HS-5 (cell line): Measurements from ENCODE around the gene RPUSD4.

Source experiments
- DNase-seq: peaks from one replicate; pipeline ENCODE4 v3.0.0-alpha.2; 2012; ENCODE audit warnings: low read depth

Gene RPUSD4

DNA sequence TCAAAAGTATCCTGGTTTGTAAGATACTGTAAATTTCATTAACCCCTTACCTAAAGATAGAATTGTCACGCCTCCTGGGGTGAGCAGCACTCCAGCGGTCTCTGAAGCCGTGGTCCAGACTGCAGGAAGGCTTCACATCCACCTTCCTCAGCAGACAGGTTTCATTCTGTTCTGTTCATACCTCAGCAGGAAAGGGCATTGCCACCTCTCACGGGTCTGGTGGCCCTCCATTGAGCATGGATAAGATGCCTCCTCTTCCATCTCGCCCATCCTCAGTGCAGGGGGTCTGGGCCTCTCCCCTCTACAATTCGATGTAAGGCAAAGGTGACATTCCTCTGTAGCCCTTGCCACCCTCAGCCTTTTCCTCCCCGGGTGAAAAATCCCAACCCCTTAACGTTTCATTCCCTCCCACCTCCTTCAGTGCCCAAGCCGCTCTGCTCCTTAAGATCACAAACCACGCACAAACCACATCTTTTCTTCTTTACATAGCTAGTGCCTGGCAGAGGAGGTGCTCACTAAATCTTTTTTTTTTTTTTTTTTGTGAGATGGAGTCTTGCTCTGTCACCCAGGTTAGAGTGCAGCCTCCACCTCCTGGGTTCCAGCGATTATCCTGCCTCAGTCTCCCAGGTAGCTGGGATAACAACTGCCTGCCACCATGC, 28.5 kb downstream of the RPUSD4 start:
- no peak for DNase-seq

DNA sequence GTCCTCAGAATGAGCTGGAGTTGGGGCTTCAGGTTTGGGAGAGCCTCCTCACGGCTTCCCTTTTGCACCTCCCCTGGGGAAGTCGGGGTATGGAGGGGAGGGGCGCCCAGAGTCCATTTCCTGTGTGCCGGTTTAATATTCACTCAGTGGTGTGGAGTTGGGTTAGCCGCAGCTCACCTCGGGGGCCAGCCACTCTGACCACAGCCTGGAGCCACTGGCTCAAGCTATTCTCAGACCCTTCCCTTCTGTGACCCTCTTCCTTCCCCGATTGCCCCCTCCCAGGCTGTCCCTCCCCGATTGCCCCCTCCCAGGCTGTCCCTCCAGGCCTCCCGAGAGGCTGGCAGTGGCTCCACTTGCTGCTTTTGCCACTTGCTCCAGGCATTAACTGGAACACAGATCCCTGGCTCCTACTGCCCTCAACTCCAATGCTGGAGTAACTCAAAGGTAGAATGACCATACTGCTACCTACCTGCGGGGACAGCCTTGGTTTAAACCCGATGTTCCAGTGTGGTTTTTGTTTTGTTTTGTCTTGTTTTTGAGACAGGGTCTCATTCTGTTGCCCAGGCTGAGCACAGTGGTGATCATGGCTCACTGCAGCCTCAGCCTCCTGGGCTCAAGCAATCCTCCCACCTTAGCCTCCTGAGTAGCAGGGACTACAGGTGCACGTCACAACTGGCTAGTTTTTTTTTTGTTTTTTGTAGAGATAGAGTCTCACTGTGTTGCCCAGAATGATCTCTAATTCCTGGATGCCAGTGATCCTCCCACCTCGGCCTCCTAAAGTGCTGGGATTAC, 29.3 kb downstream of the RPUSD4 start:
- no peak for DNase-seq

DNA sequence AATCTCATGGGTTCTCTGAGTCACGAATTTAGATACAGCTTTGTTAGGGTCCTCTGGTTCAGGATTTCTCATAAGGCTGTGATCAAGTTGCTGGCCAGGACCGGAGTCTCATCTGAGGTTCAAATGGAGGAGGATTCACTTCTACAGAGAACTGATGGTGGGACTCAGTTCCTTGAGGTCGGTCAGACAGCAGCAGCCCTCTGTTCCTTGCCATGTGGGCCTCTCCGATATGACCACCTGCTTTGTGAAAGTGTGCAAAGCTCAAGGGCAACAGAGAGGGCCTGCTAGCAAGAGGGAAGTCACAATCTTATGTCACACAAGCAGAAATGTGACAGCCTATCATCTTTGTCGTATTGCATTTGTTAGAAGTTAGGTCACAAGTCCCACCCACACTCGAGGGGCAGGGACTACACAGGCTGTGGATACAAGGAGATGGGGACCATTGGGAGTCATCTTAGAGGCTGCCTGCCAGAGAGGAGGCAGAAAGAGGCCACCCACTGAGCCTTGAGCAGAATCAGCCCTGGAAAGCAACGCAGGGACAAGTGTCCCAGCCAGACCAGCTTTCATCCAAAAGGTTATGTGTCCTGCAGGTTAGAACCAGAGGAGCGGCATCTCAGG, 34.5 kb downstream of the RPUSD4 start:
- DNase-seq, result no peak

DNA sequence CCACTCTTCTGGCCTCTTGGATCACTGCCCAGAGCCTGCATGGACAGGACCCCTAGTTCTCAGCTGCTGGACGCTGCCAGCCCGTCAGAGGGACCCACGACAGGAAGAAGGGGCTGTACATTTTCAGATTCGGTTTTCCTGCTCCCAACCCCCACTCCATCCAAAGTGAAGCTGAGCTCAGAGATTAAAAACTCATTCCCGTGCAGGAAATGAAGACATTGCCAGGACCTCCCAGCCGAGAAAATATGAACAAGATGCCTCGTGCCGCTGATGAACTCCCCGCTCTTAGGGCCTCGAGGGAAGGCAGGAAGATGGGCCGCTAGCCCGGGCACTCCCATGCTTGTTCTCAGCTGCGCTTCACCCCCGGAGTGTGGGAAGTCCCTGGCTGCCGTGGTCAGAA, 36.1 kb downstream of the RPUSD4 start:
- no peak for DNase-seq

DNA sequence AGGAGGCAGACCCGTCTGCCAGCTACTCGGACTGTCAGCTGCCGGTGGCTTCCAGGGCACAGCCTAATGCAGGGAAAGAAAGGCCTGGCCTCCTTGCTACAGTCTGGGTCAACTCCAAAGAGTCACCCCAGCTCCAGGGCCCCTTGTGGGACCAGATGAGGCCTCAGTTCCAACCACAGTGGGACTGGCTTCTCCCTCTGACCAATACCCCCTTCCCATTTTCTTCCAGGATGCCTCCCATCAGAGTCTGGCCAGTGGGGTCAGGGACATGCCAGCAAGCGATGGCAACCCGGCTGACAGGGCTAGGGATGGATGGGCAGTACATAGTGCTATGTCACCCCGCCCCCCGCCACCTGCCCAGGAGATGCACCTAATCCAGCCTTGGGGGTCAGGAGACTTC, 36.6 kb downstream of the RPUSD4 start:
- no peak for DNase-seq

DNA sequence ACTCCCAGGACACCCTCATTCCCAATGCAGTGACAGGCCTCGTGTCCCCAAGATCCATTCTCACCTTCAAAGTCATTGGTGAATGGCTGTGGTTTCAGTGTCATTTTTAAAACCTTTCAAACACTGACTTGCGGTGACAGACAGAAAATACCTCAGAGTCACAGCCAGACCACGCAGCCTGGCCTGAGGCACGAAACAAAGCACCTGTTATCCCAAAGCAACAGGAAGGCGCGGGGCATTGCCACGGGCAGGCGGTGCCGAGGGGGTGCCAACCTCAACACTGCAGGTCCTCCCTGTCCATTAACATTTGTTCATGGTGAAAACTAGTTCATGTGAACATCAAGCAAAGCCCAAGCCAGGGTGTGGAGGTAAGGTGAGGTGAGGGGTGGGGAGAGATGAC, 38.2 kb downstream of the RPUSD4 start:
- no peak for DNase-seq

DNA sequence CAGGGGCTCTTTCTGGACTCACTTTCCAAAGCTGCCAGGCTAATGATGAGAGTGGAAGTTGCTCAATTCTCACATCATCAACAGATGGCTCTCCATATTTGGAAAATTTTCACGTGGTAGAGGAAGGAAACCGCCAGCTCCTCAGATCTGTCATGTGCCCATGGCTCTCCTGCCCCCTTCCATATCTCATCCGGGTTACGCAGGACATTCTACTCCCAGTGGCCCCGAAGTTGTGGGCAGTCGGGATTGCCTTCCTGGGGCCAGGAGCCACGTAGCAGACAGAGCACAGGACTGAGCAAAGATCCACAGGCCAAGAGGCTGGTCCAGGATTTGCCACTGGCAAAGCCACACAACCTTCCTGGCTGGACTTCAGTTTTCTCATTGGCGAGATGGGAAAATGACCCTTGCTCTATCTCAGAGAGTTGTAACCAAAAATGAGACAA, 38.8 kb downstream of the RPUSD4 start:
- DNase-seq, result peak; percentile 63

DNA sequence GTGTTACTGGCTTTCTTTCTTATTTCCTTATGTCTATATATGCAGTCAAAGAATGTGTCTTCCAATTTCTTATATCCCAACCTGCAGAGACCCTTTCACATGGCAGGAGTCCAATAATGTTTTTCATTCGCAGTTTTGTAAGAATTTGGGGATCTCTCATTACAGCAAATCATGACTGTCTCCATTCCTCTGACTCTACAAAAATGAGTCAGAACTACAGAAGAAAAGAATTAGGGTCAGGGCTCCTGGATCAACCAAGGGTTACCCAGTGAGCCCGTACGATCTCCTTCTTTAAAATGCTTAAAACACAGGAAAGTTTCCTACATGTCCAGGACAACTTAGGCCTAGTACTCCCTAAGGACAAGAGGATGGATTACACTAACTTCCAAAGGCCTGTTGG, 42.2 kb downstream of the RPUSD4 start:
- DNase-seq, result no peak

DNA sequence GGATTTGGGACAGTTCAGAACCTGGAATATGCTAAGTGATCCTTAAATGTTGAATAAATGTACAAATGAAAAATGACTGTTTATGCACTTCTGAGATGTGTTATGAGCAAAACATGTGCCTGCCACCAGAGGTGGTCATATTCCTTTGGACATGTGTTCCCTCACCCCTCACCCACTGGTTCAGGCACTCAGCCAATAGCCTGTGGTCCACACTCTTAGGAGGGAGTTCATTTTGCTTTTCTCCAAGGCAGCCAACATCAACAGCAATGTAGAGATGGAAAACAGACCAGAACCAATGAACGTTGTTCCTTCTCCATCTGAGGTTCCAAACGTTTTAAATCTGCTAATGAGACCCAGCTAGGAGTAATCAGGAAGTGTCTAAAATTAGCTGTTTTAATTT, 44.0 kb downstream of the RPUSD4 start:
- no peak for DNase-seq

DNA sequence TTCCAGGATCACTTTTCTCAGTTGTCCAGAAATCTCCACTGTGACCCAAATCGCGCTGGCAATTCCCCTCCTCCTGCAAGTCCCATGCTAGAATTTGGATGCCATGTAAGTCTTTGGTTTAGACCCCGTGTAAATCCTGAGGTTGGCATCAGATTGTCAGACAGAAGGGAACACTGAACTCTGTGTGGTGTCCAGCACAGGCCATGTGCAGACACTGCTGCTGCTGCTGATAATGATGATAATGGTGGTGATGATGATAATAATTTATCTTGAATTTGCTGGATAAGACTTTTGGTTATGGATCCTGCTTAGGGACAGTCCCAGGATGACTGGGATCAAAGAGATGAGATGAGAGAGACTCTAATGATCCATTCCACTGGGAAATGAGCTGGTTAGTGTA, 45.0 kb downstream of the RPUSD4 start:
- DNase-seq, result no peak

DNA sequence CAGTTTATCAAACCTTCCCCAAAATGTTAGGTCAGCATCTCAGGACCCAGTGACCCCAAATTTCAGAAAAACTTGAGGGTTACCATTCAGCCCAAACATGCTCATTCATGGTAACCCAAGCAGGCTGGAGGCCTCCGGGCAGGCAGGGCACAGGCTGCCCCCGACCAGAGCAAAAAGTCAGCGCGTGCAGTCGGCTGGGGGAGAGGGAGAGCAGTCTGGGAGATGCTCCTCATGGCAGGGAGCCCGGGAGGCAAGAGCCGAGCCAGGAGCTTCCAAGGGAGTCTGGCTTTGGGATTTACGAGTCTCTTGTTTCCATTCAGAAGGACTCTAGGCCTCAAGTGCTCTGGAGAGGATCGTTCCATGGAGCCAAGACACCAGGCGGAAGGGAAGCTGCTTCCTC, 45.7 kb downstream of the RPUSD4 start:
- no peak for DNase-seq

DNA sequence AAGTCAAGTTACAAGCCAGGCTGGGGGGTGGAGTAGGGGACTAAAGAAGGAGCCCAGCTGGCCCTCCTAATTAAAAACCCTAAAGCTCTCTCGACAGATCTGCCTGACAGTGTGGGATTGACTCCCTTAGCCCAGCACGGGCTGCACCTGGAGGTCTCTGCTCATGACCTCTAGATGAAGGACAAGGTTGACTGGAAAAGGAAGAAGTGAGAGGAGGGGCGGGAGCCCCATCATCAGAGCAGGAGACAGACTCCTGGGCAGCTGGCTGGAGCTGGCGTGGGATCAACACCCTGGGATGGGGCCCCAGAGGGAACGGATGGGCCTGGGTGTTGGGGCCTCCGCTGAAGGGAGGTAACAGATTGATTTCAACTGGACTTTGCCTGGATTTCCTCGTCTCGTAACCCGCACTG, 46.1 kb downstream of the RPUSD4 start:
- DNase-seq, result no peak

DNA sequence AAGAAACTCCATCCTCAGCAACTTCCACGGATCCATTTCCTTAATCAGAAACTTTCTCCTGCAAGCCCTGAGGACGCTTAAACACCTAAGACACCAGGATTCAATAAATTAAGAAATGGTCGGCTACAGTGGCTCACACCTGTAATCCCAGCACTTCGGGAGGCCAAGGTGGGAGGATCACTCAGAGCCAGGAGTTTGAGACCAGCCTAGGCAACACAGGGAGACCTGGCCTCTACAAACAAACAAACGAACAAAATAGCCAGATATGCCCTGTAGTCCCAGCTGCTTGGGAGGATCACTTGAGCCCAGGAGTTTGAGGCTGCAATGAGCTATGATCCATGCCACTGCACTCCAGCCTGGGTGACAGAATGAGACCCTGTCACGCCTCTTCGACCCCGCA, 46.7 kb downstream of the RPUSD4 start:
- DNase-seq, result no peak

DNA sequence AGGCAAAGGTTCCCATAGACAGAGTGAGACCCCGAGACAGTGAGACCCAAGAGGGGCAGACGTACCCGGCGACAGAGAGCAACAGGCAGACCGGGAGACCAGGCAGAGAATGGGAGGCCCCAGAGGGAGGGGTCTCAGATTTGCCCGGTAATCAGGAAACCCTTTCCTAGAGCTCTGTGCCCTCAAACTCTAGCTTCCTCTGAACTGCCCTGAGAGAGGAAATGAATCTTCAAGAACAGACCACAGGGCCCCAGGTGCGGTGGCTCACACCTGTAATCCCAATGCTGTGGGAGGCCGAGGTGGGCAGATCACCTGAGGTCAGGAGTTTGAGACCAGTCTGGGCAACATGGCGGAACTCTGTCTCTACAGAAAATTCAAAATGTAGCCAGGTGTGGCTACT, 47.7 kb downstream of the RPUSD4 start:
- no peak for DNase-seq

DNA sequence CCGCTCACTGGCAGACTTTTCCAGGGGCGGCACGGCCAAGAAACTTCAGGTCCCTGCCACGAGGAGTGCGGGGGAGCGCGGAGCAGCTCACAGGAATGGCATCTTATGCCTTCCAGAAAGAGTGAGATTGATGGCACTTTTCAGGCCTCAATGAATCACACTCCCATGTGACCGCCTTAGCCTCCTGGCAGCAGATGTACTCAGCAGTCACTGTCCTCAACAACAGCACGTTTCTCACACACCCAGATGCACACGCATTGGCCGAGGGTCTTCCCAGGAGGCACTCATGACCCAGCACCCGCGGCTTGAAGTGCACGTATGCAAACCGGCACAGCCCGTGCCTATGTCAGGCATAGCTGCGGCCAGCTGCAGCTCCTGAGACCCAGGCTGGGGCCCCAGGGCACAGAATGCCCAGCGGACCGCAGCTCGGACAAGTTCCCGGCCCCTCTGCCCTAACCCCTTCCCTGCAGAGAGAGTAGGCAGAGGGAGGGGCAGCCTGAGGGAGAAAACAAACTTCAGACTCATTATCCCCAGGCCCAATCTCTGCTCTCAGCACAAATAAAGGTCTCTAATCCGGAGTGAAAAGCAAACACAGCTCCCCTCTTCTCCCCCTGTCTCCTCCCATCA, 48.3 kb downstream of the RPUSD4 start:
- DNase-seq, result peak; percentile 95

DNA sequence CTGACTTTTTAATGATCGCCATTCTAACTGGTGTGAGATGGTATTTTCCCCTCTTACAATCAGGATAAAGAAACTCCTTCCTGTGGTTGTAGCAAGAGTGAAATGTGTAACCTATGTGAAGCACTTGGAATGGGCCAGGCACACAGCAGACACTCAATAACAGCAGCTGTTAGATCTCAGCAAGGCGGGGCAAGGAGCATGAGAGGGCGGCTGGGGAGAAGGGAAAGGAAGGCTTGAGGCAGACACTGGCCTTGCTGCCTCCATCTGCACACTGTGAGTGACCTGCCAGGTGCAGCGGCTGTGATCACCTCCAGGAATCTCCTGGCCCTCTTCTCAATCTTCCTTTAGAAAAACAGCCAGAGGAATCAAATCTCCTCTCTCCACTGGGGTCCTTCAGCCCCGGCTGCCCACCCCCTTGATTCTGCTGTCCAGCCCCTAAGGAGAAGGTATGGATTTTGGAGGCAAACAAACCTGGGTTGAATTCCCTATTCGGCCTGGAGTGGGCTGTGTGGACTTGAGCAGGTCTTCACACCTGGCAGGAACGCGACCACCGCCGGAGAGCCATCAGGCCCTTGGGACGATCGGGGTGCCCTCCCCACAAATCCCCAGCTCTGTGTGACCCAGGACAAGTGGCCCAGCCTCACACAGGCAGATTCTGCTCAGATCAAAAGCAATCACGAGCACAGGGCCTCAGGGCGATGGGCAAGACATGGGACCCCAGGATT, 49.0 kb downstream of the RPUSD4 start:
- no peak for DNase-seq

DNA sequence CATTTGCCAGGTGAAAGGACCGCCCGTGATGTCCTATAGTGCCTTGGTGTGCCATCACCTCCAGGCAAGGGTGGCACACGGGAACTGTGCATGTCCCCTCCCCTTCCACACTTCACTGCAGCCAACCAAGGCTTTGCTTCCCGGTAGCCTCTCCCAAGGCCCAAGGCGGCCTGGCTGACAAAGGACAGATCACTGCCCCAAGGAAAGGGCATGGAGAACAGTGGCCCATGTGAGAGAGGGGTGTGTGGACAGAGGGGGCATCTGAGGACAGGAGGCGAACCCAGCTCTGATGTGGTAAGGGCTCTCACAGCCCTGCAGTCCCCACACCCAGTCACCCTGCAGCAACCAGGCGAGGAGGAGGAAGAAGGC, 50.4 kb downstream of the RPUSD4 start:
- no peak for DNase-seq

DNA sequence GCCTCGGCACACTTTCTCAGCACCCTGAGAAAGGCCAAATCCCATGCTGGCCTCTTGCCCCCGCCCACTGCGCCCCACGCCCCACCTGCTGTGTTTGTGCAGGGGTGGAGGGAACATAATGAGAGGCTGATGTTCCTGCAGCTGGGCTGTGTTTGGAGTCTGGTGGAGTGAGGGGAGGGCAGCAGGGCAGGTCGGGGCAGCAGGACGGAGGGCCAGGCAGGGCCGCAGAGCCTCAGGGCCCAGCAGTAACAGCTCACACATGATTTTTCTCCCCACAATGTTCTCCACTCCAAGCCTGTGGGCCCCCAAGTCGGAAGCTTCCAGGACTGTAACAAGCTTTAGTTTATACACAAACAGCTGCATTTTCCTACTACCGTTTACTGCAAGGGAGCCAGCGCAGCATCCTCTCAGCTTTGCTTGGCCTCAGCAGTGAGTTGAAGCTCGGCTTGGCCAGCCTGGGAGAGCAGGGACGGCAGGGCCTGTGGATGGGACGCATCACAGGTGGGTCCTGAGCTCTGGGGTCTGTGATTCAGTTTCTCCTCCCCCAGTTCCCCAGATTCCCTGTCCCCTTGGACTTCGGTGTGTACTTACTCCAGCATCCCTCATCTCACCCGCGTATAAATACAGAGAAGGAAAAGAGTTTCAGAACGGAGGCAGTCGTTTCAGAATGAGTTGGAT, 51.0 kb downstream of the RPUSD4 start:
- DNase-seq, result no peak

DNA sequence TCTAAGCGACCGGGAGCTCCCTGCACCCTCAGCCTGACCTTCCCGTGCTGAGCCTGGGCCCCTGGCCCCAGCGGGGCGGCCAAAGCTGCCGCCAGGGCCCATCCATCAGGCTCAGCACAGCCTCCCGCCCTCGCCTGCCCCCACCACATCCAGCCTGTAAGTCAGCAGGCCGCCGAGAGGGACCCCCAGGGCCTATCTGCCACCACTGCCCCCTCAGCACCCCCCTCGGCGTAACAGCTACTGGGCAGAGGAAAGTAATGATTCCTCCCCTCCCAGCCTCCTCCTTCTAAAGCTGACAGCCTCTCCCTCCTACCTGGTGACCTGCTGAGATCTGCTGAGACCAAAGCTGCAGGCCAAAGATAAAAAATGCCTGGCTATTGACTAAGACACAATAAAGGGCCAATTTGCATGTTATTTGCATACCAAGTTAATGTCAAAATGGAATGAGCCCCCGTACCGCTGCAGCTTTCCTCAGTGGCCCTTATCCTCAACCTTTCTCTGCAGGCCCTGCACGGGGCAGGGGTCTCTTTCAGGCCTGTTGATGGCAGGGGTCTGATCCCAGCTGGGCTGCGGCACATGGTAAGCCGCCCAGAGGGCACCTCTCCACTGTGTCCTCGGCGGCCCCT, 51.6 kb downstream of the RPUSD4 start:
- DNase-seq, result no peak

DNA sequence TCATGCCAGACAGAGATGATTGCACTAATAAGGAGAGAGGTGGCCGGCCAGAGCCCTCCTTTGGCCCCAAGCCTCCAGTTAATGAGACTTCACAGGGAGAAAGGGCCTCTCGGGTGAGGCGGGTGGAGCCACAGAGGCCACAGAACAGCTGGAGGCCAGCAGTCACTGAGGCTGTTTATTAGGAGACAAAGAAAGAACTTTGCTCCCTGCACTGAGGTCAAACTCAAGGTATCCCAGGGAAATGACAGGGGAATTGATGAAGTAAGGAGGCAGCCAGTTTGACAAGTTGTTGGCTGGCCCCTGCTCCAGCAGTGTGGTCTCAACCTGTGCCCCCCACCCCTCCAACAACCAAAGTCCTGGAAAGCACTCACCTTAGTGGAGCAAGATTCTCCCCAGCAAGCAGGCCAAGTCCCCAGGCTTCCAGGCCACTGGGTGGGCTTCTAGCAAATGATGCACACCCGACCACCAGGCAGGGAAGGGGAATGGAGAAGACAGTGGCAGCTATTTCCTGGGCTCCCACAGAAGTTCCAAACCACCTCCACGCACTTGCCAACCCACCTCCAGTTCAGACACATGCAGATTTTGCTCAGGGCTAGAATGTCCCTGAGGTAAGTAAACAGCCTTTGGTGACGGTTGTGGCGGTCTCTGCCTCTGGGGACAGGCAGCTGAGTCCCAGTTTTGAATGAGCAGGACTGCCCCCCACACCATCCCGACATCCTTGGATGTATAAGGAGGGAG, 53.2 kb downstream of the RPUSD4 start:
- DNase-seq, result no peak
